GM19438 (cell line): ENCODE measurements around the gene TRIM9.
"Not testable (repeated sequence)": the region's sequence is repeated elsewhere in the genome, so short reads cannot be mapped to it uniquely, and the experiment has no call there.

Source experiments
- ATAC-seq: cut with Tn5 transposase; IDR thresholded peaks from one replicate; pipeline ENCODE4 v1.9.1; 2021; ENCODE audit warnings: low read depth; ENCODE audit not compliant: unreplicated experiment

Gene TRIM9

DNA sequence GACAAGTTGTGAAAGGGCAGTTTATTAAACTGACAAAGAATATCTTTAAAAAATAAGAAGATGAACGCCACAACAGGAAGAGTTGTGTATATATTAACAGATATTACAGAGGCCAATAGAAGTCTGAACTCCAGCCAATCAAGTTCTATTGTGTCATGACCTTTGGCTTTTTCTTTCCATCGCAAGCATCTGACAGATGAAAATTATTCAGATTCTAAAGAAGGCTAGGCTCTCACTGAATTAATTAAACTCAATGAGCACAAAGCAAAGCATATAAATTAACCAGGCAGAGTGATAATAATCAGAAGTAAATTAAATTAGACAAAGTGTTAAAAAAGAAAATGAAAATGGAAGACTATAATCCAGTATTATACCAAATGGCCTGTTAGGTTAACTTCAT is 88.6 kb downstream of the TRIM9 start:
- no peak for ATAC-seq

DNA sequence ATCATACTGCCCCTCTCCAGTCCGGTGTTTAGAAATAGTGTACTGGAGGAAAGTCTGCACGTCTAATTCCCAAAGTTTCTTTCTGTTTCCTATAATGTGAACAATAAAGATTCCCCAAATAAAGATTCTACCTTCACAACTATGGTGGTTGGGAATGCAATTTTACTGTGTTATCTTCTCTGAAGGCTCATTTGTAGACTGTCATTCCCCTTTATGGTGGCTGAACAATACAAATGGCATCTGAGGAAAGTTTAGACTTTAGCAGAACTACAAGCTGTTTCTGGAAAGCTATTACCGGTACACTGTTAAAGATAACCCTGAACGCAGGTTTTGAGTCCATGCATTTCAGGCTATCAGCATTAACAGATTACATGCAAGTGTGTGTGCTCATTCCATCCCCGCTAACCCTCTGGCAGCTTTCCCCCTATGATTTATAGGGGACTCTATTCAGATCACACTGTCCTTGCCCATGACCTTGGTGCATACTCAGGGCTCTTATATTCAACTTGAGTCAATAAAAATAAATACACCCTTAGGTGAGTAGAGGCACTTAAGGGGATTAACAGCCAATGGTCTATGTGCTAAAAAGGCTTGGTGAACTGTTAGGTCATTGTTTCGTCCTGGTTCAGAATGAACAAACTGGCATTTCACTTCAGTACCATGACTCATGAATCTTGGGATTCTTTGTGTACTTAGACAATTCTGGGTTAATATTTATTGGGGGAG is 89.9 kb downstream of the TRIM9 start:
- no peak for ATAC-seq

DNA sequence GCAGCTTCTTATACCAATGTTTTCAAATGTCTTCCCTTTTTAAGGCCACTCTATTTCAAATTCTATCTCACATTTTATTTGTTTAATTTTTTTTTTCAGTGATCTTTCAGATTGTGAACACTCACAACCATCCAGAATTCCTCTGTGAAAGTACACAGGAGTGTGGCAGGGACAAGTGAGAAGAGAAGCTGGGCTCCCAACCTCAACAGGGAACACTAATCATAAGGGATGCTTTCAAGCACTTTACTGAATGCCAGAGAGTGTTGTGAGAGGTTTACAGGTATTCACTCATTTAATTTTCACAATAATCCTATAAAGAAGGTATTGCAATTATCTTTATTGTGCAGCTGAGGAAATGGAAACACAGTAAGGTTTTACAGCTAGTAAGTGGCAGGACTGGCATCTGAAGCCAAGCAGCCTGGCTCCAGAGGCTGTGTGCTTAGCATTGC is 90.5 kb downstream of the TRIM9 start:
- ATAC-seq: no peak

DNA sequence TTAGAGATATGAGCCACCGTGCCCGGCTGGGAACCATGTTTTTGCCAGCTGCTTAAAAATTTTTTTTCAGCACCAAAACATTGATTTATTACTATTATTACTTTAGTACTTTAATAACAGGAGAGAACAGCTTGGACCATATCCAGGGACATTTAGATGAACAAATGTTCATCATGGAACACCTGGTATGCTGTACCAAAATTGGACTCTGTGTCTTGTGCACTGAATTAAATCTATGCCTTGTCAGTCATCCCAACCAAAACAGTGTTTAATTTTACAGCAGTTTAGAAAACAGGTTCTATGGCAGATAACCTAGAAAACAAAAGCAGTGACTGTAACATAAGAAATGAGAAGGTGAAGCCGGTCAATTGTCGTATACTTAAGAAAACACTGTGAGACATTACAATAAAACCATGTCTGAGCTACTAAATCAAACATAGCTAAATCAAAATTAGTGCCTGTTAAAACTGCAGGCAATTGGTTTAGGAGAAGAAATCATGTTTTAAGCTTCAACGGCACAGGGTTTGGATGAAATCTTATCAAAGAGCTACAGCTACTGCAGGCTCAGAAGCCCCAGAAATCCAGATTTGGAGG is 92.4 kb downstream of the TRIM9 start:
- no peak for ATAC-seq

DNA sequence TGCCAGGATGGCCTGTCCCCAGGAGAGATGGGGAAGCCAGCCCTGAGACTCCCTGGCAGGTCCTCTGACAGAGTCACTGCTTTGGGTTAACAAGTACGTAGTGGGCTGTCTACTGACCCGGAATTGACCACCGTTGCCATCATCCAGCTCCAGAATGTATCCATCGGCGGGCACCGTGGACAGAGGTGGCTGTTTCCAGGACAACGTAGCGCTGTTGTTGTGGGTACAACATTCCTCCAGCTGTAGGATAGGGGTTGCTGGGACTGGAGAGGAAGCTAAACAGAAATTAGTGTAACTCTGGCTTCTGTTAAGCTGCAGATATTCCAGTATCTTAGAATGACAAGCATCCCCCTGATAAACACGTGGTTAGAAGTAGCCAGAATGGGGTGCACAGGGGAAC is 94.3 kb downstream of the TRIM9 start:
- ATAC-seq: no peak

DNA sequence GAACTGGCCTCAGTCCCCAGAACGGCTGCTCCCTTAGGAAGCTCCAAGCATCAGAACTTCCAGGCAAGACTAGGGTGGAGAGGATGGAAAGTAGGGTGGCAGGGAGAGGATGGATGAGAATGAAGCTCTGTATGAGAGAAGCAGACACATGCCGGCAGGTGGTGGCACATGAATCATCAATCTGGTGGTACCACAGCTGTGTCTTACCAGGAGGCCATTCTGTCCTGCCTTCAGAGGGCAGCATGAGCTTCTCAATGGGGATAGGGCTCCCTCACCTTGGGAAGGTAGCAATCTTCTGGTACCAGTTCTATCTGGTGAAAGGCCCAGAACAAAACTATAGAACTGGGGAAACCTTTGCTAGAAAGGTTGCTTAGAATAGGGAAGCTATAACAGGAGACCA is 95.2 kb downstream of the TRIM9 start:
- ATAC-seq: no peak

DNA sequence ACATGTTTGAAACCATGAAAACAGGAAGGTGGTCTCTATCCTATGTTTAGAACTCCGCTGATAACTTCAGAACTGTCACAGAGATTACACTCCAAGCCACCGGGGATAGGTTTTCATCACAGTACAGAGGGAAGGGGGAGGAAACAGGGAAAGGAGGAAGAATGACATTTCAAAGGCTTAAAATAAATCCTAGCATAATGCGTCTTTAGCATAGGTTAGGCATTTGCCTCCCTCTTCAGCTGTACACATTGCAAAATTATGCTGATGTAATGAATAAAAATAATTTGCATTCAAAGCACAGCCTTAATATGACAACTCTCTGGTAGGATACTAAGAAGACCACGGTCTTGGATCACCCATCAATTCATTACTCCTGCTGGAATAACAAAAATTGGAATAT is 96.3 kb downstream of the TRIM9 start:
- no peak for ATAC-seq

DNA sequence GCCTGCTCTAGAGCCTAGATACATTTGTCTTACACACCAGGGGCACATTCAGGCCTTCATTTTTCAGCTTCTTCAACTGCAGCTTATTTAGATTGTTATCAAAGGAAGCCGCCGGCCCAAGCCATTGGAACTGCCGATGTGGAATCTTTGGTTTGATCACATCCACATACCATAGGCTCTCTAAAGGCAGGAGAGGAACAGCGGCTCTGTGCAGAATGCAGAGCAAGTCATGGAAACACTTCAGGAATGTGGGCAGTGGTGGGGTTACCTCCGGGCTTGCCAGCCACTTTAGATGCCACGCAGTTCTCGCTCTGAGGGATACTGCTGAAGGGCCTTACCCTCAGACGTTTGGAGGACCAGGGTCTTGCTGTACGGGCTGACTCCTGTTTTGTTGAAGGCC is 97.2 kb downstream of the TRIM9 start:
- no peak for ATAC-seq

DNA sequence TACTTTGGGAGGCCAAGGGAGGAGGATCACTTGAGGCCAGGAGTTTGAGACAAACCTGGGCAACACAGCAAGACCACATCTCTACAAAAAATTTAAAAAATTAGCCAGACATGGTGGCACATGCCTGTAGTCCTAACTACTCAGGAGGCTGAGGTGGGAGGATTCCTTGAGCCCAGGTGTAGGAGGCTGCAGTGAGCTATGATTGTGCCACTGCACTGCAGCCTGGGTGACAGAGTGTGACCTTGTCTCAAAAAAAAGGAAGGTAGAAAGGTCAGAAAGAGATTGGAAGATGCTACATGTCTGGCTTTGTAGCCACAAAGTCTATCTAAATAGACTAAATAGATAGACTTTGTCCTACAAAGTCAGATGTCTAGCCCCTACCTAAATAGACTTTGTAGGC is 100.7 kb downstream of the TRIM9 start:
- not testable (repeated sequence) for ATAC-seq

DNA sequence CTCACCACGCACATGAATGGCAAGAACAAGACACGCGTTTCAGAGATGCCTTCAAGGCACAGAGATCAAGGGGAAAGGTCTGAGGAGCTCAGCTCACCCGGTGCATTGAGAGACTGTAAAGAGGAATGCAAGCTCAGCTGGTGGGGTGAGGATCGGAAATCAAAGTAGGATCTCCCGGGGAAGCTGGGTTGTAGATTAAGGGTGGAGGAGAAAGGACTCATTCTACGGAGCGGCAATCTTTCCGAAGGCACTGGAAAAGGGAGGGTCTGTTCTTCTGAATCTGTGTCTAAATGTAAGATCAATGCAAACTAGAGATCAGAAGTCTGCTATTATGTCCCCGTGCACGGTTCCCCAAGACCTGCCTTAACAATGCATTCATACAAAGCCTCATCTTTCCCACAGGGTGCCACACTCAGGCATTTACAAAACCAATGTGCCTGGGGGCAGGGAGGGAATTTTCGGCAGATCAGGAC is 109.0 kb downstream of the TRIM9 start:
- no peak for ATAC-seq

DNA sequence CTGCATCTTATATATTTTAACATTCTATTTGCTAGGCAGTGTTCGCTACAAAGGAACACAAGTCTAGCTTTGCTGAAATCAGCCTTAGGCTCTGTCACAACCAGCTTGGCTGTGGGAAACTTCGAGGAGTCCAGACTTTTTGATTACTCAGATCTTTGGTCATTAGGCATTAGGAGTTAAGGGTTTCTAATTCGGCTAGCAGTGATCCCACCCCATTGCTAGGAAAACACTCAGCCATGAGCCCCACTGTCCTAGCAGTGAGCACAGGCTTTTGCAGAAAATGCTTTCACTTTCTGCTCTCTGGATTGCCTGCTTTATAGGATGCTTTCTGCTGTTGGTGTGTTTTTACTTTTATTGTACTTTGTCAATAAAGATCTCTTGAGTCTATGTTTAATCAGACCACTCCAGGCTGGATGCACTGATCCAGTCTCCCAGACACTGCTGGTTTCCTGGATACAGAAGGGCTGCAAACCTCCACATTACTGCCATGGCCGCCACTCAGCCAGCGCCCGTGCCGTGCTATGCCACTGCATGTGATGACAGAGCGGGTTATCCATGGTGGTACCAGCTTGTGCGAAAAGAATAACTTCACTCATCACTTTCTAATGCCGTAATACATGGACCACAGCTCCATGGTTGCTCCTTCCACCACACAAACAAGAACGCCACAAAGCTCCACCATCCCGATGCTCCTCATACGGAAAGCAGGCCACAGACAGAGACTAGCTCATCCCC is 109.6 kb downstream of the TRIM9 start:
- ATAC-seq: no peak

DNA sequence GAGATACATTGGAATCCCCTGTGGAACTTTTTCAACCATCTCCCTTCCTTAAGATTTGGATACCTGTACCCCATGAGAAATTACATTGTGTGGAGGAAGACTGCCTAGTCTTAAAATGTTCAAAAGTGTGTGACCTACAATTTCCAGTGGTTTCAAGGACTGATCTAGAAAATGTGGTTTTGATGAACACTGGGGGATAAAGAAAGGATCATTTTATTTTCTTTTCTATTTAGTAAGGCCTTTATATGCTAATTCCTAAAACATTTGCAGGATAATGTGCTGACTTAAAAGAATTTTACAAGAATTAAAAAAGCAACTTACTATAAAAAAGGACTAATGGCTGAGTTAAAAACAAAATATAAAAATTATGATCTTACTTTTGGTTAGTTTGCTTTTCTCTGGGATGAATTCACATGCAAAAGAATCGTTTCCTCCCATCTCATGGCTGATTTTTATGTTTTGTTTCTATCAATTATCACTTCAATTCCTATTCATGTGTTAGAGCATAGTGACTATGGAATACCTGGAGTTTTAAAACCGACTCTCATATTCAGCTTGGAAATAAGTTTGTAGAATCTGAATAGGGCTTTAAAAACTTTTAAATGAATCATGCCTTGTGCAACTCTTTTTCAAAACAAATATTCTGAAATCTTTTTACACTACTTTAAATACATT is 110.7 kb downstream of the TRIM9 start:
- ATAC-seq: no peak

DNA sequence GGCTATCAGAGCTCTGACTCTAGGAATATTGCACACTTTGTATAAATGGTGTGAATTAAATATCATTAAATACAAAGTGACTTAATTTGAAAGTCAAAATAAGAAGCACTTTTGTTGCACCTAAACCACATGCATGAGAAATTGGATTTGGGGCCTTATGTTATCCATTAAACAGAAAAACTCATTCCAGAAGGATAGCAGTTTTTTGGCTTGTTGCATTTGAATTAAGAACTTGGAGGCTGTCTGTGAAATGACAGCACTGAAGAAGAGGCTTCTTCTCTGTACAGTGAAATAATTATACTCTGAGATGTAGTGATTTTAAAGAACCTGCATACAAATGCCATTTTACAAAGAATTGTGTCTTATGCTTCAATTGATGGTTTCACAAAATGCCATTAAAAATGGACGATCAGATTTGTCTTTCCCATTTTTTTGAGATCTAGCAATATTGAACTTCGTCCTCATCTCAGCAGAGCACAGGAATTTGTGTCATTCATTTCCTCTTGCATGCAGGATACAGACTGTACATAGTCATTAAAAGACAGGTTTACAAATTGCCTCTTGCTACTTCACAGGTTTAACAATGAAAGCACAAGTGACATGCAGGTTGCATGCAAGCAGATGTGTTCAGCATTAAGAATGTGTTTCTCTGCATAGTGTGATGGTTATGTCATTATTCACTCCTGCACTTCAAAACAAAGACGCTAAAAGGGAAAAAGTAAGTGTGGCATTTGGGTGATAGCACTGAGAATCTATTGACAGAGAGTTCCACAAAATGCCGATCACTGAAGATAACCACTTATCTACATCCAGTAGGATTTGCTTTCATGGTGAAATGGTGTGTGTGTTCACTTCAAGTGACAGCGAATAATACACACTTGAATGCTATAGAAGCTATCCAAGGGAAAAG is 114.7 kb downstream of the TRIM9 start:
- ATAC-seq: no peak

DNA sequence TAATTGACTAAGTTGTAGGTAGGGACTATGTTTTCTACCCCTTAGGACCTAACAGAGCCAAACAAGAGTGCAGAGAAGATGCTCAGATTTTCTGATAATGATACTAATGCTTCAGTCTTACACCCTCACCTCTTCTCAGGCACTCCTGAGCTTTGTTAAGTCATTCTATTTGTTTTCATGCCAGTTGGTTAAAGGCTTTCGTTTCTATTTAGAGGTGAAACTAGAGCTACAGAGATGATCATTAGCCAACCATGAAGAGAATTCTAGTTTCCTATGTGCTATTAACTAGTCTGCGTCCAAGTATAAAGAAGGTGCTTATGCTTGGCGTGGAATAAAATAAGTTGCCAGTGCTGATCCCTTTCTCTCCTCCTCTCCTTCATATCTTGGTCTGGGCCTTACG is 116.0 kb downstream of the TRIM9 start:
- ATAC-seq: peak; percentile 95

DNA sequence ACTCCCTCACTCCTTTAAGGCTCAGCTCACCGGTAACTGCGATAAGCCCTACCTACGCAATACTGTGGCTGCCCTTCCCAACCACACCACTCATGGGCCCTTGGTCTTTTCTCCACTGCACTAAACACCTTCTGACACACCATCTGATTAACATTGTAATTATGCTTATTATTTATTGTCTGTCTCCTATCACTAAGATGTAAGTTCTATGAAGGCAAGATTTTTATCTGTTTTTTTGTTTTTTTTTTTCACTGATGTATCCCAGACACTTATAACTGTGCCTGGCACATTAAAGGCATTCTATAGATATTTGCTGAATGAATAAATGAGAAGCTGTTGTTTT is 116.4 kb downstream of the TRIM9 start:
- no peak for ATAC-seq

DNA sequence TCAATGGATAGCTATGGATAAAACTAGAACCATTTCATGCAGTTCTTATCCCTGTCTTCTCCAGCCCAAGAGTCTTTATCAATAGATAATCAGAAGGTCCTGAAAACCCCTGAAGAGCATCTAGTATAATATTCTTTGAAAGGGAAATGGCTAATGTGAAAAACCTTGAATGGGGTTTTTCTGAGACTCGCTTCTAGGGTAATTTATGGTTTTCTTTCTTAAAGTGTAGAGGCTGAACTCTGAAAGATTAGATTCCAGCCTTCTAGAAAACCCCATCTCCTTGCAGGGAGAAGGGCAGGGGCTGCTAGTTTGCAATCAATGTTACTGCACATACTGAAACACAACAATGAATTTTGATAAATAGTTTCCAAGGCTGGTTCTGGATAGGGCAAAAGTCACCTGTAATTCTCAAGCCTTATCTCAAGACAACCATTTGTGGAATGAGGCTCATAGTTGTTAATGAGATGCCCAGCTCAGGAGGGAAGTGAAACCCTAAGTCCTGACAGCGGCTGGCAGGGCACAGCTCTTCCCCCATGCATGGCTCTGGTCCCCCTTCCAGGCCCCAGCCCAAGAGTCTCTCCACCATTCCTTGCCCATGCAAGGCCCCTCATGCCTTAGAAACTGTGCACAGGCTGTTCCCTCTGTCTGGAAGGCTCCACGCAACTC is 116.9 kb downstream of the TRIM9 start:
- no peak for ATAC-seq

DNA sequence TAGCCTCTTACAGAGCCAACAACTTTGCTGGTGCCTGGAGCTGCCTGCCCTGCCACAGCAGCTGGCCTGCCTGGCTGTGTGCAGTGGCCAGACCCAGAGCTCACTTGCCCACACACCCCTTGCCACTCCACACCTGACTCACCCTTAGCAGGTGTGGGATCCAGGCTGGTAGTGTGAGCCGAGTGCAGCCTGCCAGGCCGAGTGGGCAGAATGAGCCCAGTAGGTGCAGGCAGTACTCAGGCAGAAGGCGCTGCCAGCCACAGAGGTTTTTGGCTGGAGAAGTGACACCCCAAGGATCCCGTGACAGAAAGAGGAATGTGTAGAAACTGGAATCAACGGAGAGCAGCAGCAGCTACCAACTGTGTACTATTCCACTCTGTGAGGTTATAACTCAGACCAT is 120.8 kb downstream of the TRIM9 start:
- no peak for ATAC-seq

DNA sequence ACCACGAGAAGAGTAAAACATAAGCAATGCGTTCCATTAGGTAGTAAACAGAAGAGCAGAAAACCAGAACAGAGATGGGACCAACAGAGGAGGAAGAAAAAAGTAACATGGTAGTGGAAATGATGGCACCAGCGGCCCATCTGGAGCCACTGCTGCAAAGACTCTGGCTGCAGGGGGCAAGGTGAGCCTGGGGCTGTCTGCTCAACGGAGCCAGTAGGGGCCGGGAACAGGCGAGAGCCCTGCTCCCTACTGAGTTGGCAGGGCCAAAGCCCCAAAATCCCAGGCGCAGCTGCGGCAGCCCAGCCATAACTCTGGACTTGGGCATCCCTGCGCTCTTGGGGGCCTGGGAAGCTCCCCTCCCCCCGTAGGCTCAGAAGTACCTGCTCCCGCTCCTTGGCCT is 122.2 kb downstream of the TRIM9 start:
- ATAC-seq: no peak

DNA sequence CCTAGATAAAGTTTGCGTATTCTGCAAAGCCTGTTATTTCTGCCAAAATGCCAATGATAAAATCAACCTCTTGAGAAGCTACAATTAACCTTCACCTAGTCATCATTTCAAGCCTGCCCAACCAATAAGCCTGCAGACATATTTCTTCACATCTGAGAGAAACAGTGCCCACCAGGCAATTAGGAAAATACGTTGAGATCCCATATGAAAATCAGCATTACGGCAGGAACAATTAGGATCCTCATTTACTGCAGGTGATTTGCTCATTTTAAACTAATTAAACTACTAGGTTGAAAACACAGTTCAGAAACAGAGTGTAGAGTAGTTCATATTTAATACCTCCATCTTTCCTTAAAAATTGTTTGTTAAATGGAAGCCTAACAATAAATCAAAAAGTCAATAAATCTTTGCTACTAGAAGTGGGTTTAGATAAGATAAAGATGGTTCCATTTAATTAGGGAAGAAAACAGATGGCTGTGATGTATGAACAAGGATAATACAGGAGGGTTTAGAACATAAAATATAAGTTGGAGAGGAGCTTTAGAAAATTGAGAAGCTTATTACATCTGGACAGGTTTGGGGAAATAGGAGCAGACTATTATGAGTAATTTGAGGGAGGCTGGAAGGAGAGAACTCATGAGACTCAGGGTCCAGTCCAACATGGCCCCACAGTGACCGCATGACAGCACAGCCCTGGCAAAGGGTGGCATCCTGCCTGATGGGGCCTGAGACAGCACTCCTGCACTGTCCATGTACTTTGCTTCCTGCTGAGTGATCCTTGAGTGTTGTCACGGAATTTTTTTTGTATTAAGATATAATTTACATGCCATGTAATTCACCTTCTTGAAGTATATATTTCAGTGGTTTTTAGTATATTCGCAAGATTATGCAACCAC is 123.8 kb downstream of the TRIM9 start:
- ATAC-seq: no peak
